HG03442 (cell line): ENCODE results near the gene ST13.
"Not testable (repeated sequence)": the region's sequence is repeated elsewhere in the genome, so short reads cannot be mapped to it uniquely, and the experiment has no call there.

Experiments used
- ATAC-seq: cut with Tn5 transposase; IDR thresholded peaks from one replicate; pipeline ENCODE4 v1.9.1; 2021; ENCODE audit warnings: mild to moderate bottlenecking, moderate library complexity; ENCODE audit not compliant: unreplicated experiment

The ST13 gene

GRCh38 chr22:40791241-40791640 is 65.2 kb downstream of the ST13 start:
- no peak for ATAC-seq

DNA sequence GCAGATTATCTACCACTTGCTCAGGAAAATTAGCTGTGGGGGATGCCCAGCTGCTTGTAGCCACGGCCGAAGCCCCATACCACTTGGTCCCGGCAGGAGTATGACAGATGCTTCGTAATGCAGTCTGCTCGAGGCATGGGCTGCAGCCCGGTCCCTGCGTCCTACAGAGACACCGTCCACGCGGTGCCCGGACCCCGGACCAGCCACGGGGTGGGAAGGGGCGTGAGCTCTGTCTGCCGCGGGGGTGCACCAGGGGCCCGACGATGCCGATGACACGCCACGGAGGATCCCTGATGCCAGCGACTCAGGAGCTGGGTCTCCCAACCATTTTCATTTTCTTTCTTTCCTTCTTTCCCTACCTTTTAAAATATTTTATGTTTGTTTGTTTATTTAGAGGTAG is 67.3 kb downstream of the ST13 start:
- ATAC-seq = no peak

DNA sequence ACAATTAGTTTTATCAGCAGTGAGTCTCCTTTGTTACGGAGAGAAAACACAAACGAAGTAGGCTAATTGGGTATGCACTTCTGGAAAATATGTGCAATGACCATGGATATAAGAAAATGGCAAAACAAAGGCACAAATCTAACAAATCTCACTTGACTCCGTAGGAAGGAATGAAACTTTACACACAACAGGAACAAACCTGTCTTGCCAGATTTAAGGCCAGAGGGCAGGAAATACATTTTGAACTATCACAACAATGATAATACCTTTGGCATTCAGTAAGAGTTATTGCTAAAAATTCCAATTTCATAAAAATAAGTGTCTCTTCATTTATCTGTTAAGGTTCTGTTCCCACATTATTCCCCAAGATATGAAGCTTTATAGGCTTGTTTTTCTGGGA is 73.9 kb downstream of the ST13 start:
- ATAC-seq = no peak

GRCh38 chr22:40781749-40782148 is 74.7 kb downstream of the ST13 start:
- ATAC-seq = not testable (repeated sequence)
